ENCODE measurements around the gene CD180.
A peak's percentile ranks its signal among the peaks of the same experiment; 100 is the strongest.

The CD180 gene

DNA sequence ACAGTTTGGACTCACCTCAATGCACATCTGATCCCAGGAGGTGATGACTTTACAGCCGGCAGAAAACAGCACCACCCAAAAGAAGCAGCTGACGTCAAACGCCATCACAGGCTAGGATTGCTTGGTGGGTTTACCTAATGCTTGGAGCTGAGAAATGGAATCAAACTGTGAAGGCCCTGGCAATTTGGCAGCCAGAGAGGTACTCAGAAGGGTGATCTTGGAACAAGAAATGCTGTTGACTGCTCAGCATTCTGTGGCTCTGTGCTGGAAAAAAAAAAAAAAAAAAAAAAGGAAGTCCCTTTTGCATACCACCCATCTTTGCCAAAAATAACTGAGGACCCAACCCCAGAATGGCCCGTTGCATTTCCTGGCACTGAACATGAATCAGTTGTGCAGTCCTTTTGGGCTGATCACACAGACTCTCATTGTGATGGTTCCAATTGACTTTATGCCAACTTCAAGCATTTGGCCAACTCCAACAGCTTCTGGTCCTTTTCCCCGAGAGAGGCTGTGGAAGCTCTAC is at the start of gene CD180:
TSS of gene CD180 (minus strand) at position 263 of the 523 bp plus-strand sequence. CDS start at position 105, 158 bp downstream.
- DNase-seq: no peak

DNA sequence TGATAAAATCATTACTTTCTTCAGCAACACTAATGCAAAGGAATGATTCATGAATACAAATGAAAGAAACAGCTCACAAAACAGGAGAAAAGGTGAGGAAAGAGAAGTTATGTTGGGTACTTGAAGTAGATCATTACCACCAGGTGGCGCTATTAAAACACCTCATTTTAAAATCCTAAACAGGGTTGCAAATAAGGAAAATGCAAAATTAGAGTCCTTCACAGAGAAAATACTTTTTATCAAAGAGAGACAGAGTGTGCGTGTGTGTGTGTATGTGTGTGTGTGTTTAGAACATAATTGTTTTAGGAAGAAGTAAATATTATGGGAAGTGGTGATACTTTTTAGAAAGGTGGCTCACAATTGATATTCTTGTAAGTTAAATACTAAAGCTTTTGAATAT is 49.5 kb upstream of the CD180 start:
- DNase-seq: peak; percentile 68

DNA sequence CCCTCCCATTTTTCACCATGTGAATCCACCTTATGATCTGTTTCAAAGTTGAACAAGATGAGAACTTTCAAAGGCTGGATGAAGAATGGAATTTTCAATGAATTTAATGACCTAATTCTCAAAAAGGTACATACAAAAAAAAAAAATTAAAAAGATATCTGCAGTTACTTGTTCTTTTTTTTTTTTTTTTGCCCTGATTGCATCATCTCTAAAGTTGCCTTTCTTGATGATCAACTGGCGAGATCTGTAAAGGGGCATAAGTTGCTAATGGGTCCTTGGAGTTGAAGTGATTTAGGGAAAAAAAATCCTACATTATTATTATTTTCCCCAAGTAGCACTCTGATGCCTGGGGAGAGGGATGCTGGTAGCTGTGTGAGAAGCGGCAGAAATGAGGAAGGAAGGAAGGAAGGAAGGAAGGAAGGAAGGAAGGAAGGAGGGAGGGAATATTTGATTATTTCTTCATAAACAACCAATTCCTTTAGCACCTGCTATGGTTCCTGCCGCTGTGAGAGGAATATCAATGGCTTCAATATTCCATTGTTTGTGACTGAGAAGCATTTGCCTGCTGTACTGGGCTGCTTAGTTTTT is 48.8 kb upstream of the CD180 start:
- DNase-seq: no peak

DNA sequence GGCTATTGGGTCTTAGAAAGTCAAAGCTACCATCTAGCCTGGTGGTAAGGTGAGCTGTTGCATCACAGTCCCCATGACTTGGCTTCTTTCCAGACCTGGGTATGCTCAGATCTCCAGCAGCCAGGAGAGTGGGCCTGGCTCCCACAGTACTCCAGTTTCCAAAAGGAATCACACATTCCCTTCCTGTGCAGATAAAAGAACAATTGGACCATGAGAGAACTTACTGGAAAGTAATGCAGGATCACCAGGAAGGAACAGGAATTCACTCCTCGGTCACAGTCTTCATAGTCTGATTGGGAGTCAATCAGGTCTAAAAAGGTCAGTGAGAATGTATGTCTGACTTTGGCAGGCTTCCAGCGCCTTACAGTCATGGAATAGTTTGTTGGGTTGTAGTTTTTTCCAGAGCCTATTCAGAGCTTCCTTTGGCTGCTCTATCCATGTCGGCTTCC is 47.8 kb upstream of the CD180 start:
- no peak for DNase-seq

DNA sequence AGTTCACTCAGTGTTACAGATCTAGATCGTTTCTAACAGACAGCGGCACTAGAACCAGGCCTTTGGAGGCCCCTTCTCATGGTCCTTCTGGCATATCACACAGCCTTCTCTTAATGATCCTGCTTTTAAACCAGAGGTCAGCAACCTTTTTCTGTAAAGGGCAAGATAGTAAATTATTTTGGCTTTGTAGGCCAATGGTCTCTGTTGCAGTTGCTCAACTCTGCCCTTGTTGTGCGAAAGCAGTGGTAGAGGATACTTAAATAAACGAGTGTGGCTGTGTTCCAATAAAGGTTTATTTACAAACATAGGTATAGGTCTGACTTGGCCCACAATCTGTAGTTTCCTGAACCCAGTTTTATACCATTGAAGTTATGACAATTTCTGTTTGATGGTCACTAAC is 47.3 kb upstream of the CD180 start:
- DNase-seq: no peak

DNA sequence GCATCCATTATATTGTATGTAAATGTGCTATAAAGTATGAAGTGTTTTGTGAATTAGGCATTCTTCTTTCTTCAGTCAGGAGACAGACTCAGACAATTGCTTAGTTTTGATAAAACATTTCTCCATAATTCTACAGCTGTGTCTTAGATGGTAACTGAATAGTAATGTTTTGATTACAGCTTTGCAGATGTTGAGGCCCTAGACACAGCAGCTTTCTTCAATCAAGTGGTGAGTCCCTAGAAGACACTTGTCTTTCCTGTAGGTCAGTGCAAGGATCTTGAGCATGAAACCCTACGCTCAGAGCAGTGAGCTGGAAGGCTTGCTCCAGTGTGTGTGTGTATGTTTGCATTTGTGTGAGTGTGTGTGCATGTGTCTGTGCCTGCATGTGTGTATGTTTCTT is 46.8 kb upstream of the CD180 start:
- no peak for DNase-seq

DNA sequence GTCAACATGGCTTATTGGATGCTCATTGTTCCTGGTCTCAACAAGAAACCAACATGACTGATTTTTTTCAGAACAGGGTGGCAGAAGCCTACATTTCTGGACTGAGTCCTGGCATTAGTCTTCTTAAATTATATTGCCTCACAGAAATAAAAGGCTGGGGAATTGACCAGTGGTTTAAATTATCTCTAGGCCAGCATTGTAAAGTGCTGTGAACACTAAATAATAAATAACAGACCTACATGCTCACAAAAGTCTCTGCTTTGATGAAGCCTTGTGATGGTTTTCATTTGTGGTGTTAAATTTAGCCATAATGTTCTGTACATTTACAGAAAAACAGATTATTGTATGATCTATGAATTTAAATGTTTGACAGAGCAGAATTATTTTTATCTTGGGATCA is 44.7 kb upstream of the CD180 start:
- DNase-seq: no peak

DNA sequence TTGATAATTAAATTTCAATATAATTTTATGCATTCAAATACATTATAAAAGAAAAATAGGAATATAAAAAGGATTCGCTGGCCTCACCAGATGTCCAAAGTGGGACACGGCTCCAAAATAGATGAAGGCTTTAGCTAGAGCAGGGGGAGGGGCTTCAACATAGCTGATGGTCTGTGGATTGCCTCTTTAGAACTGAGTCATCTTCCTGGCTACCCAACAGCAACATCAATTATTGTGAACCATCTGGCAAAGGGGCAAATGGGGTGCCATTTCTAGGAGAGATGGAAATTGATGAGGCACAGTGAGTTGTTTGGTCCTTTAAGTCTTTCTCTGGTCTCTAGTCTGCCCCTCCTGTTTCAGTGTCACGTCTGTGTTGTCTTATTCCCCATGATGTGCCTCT is 44.2 kb upstream of the CD180 start:
- no peak for DNase-seq

DNA sequence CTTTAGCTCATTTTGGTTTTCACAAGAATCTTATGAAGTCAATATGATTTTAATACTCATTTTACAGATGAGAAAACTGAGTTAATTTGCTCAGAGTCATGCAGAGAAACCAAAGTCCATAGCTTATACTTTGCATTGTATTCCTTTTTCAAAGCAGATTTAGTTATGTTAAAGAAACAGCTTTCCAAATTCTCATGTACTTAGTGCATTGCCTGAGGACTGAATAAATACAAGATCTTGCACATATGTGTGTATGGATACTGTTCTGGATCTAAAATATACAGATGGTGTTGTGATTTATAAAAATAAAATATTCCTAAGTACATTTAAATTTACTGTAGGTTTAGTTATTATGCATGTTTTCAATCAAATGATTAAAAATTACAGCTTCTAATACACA is 43.5 kb upstream of the CD180 start:
- DNase-seq: no peak

DNA sequence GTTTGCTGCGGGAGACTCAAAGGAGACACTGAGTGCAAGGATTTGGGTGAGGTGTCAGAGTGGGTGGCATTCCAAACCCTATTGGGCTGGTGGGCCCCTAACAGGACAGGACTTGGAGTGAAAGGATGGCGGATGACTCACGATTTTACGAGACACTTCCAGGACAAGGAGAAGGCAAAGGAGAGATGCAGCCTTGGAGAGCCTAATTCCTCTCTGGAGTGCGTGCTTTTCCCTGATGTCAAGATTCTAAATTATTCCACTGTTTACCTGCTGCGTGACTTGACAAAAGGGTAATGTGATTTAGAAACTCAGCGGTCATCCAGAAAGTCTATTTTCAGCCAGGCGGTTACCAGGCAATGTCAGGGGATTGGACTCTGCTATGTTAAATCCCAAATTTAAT is 41.6 kb upstream of the CD180 start:
- DNase-seq: no peak

DNA sequence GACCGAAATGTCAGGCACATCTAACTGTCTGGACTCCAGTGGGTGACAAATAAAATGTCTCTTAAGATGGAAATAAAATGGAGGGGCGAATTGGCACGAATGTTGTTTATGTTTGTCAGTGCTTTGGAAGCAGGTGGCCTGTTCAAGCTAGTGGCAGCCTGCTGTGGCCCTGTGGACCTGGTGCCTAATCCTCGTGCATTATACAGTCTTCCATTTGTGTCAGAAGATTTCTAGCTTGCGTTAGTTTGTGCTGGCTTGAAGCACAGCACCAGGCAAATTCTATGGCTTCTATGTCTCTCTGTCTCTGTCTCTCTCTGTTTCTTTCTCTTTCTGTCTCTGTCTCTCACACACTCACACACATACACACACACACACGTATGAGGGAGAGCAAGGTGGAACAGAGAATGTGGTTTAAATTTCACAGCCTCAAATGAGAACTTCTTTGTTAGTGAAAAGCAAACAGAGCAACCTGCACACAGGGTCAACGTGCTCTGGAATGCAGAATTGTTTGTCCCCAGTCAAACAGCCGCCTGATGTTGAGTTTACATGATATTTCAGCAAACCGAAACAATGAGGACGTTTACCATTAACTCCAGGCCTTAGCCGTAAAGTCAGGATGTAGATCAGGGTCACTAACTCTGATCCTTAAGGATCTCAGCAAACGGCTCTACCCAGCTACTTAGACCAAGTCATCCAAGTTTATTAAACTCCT is 39.0 kb upstream of the CD180 start:
- DNase-seq: no peak

DNA sequence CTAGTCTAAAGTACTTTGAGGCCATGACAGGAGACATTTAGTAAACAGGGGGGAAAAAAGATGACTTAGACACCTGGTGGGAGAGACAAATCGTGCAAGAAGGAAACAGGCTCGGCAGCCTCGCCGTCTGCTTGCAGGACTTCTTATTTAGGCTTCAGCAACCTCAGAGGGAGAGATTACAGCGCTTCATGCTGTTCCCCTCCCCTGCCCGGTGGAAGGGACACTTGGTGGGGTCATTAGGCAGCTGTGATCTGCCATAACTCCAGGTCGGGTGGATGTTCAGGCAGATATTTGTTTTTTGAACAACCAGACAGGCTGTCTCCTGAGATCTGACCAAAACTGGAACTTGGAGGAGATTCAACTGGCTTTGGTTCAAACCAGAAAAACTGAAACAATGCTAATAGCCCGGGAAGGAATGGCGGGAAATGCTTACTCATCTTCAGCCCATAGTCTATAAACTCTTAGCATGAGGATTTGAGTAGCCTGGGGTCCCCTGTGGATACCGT is 38.1 kb upstream of the CD180 start:
- no peak for DNase-seq

DNA sequence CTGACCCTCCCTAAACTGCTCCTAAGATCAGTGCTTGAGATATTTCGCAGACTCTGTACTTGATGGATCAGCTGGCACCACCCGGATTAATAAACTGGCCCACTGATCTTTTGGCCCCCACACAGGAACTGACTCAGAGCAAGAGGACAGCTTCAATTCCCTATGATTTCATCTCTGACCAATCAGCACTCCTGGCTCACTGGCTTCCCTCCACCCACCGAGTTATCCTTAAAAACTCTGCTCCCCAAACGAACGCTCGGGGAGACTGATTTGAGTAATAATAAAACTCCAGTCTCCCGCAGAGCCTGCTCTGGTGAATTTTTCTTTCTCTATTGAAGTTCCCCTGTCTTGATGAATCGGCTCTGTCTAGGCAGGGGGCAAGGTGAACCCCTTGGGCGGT is 36.5 kb upstream of the CD180 start:
- DNase-seq: no peak

DNA sequence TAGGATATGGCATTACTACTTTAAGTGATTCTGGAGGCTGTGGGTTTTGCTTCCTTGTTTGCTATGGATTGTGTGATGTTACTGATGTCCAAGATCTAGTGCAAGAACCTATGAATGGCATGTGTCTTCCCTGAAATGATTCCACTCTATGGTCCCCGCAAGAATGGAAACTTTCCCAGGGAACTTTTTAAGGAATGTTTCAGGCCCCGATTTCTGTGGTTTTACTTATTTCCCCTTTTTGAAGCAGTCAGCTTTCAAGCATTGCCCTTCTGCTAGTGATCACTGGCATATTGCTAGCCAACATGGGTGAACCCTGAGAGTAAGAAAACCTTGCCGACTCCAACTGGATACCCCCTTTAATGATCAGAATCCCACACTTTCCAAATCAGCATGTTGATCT is 26.6 kb upstream of the CD180 start:
- no peak for DNase-seq

DNA sequence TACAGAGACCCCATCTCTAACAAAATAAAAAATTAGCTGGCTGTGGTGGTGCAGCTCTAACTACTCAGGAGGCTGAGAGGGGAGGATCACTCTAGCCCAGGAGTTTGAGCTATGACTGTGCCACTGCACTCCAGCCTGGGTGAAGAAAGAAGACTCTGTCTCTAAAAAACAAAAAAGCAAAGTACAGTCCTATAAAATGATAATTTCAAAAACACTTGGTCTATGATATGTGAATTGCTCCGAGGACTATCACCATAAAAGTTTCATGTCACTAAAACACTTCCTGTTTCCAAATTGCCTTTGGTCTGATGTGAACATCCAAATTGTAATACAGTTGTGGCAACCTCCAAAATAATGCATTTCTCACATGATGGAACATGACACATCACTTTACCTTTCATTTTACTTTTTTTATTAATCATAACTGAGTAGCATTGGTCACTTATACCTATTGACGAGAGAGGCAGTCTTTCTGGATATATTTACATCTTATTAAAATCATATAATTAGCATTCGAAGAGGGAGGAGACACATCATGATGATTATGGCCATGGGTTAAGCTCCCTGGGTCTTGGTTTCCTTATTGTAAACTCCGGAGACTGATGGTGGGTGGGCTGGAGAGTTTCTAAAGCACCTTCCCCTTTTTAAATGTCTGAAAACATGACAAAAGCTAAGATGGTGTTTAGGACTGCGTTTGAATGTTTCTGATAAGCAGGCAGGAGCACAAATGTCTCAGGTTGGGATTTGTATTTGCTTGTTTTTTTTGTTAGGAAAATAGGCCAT is 25.8 kb upstream of the CD180 start:
- DNase-seq: no peak

DNA sequence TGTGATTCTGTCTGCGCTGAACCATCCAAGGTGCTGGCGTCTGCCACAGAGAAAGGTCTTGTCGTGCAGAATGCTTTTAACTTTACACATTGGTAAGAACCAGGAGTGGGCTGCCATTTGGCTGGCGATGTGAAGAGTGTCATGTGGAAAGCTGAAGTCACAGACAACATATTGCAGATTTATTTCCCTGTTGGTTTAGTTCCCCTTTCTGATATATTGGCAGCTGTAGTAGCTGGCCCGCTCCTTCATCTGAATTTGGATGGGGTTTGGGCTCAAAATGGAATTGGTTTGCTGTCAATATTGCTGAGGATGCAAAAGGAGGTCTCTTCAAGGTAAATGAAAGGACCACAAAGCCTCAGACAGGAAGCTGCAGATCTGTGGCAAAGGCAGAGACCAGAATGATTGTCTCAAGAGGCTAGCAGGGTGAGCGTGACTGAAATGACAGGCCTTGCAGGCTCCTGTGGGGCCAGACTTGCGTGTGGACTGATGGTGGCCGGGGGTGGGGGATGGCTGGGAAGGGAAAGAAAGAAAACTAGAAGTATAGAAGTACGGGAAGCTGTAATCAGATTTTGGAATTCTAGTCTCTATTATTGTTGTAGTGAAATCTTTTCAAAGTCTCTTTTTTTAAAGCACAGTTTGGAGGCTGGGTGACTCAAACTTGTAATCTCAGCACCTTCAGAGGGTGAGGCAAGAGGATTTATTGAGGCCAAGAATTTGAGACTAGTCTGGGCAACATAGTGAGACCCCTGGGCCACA is 25.1 kb upstream of the CD180 start:
- DNase-seq: no peak

DNA sequence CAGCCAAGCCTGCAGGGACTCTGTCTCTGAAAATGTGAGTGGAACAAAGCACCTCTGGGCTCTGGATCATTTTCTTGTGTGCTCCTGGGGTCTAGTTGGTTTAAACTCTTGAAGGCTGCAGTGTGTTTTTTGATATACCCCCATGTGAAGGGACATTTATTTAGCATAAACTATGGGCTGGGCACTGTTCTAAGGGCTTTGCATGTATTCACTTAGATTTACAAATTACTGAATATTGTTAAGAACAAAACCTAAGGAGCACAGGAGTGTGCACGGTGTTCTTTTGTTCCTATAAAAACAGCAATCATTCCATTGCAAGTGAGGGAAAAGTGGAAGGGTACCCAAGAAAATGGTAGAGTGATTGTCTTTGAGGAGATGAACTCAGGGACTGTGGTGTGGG is 20.0 kb upstream of the CD180 start:
- no peak for DNase-seq

DNA sequence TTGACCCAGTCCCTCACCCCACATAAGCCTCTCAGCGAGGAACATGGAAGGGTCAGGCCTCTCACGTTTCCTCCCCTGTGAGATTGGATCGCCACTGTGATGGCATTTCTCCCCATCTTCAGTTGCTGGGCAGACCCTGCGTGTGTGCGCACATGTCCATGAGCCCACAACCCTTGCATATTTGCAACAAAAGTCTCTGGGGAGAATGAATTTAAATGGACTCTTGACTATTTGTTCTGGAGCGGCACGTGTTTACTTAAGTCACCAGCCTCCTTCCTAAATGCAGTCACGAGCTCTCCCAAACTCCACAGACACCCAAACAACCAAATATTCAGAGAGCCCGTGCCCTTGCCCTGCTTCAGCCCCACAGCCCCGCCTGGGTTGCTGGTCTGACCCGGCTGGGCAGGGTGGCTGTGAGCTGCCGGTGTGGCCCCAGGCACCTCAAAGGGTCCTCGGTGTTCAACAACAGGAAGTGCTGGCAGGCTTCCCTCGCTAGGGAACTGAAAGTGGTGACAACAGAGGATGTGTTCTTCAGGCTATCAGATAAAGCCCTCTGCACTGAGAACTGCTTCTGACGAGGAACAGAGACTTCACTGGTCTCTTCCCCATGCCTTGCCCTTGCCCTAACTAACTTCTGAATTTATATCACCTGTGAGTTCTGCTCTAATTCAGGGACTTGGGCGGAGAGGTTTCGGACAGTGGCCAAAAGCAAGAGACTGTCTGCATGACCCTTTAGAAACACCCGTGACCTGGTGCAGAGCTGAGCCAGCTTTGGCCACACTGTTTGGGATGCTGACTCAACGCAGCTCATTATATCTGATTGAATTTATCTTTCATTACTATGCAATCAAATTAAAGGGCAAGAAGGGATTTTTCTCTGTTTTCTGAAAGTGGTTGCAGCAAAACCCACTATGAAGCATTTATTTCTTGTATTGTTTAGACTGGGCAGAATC is 19.2 kb upstream of the CD180 start:
- no peak for DNase-seq

DNA sequence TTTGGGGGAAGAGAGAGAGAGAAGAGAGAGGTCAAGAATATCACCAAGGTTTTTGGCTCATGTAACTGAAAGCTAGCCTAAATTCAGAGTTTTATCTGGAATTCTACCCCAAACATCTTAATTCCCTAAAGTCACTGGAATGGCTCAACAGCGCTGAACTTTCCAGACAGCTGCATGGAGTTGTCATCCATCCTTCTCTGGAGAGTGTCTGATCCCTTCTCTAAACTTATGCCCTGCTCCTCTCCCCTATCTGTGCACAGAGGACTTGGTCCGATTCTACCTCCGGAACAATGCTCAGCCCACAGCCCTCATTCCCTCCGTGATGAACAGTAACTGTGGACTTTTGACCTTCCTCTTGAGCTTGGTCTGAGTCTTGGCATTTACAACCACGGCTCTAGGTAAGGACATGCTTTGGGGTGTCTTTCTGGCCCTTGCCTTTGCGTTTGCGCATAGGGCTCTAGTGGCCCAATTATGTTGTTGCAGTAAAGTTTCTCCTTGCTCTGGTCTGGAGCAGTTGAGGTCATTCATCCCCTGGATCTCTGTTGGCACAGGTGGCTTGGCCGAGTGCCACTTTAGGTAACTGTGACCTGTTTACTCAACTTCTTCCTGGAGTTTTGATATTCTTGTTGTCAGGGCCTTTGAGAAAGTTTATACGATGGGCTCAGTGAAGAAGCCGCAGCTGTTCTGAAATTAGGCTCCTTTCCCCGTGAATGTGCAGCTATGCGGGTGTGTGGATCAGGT is 18.3 kb upstream of the CD180 start:
- no peak for DNase-seq

DNA sequence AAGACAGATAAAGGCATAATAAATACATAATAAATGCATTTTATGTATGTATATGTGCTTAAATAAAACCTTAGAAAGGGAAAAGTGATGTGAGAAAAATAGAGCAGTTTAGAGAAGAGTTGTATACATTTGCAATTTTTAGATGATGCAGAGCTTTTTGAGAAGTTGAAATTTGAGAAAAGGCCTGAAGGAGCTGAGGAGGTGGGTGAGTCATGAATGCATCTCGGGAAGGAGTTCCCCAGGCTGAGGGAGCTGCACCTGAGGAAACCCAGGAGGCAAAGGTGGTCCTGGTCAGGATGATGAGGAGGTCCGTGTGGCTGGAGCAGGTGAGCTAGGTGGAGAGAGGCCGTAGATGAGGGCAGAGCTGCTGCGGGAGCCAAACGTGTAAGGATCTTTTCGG is 17.4 kb upstream of the CD180 start:
- DNase-seq: no peak

DNA sequence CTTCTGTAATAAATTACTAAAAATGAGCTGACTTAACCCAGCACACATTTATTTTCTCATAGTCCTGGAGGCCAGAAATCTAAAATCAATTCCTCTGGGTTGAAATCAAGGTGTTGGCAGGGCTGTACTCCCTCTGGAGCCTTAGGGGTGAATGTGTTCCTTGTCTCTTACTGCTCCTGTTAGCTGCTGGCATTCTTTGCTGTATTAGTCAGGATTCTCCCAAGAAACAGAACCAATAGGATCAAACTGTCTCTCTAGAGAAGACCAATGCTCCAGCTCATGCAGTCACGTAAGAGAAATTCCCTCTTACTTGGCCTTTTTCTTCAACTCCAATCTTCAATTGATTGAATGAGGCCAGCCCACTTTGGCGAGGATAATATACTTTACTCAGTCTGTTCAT is 15.3 kb upstream of the CD180 start:
- peak; percentile 19 for DNase-seq
